Renal pelvis (tissue), 12 donors: Measurements from ENCODE around the gene DCTN5. TPM values are rescaled to one million over a fixed set of nuclear protein-coding genes. Genes with fewer than 3 reads are reported as not detected.
"Not testable (repeated sequence)": the region's sequence is repeated elsewhere in the genome, so short reads cannot be mapped to it uniquely, and the experiment has no call there.

Source experiments
- DNase-seq: peaks from one replicate; pipeline ENCODE4 v3.0.0-alpha.2; 2013
- long read RNA-seq, 16 experiments: transcript quantifications; one replicate each; lab custom pipeline, GENCODE V29; 2026
- polyA plus RNA-seq, 3 donors: library from polyadenylated mRNA; unstranded; fragments of 120-200 nt; gene quantifications; one replicate each; pipeline ENCODE4 v1.2.1, GENCODE V29; 2013; ENCODE audit not compliant: insufficient read length in 3 of 3

The DCTN5 gene
- polyA plus RNA-seq, result 10 to 100 TPM; 70.2 to 79.4 (median 72.5) TPM
- long read RNA-seq, donor 1, full-length matches to known transcripts, result 58 of 58 reads
- long read RNA-seq, donor 1, partial matches to known transcripts, result 0 of 58 reads
- long read RNA-seq, donor 1, other reads (novel, unspliced or antisense), result 0 of 58 reads
- long read RNA-seq, donor 2, full-length matches to known transcripts, result 73 of 73 reads
- long read RNA-seq, donor 2, partial matches to known transcripts, result 0 of 73 reads
- long read RNA-seq, donor 2, other reads (novel, unspliced or antisense), result 0 of 73 reads
- long read RNA-seq, donor 3, full-length matches to known transcripts, result 39 of 39 reads
- long read RNA-seq, donor 3, partial matches to known transcripts, result 0 of 39 reads
- long read RNA-seq, donor 3, other reads (novel, unspliced or antisense), result 0 of 39 reads
- long read RNA-seq, donor 4, full-length matches to known transcripts, result 47 of 47 reads
- long read RNA-seq, donor 4, partial matches to known transcripts, result 0 of 47 reads
- long read RNA-seq, donor 4, other reads (novel, unspliced or antisense), result 0 of 47 reads
- long read RNA-seq, donor 5, full-length matches to known transcripts, result 23 of 23 reads
- long read RNA-seq, donor 5, partial matches to known transcripts, result 0 of 23 reads
- long read RNA-seq, donor 5, other reads (novel, unspliced or antisense), result 0 of 23 reads
- long read RNA-seq, donor 6, full-length matches to known transcripts, result 86 of 86 reads
- long read RNA-seq, donor 6, partial matches to known transcripts, result 0 of 86 reads
- long read RNA-seq, donor 6, other reads (novel, unspliced or antisense), result 0 of 86 reads
- long read RNA-seq, donor 7, full-length matches to known transcripts, result 56 of 56 reads
- long read RNA-seq, donor 7, partial matches to known transcripts, result 0 of 56 reads
- long read RNA-seq, donor 7, other reads (novel, unspliced or antisense), result 0 of 56 reads
- long read RNA-seq, donor 8, full-length matches to known transcripts, result 28 of 28 reads
- long read RNA-seq, donor 8, partial matches to known transcripts, result 0 of 28 reads
- long read RNA-seq, donor 8, other reads (novel, unspliced or antisense), result 0 of 28 reads
- long read RNA-seq, donor 9, full-length matches to known transcripts, result 67 of 67 reads
- long read RNA-seq, donor 9, partial matches to known transcripts, result 0 of 67 reads
- long read RNA-seq, donor 9, other reads (novel, unspliced or antisense), result 0 of 67 reads
- long read RNA-seq, donor 10, full-length matches to known transcripts, result 71 of 71 reads
- long read RNA-seq, donor 10, partial matches to known transcripts, result 0 of 71 reads
- long read RNA-seq, donor 10, other reads (novel, unspliced or antisense), result 0 of 71 reads
- long read RNA-seq, donor 11, full-length matches to known transcripts, result 36 of 36 reads
- long read RNA-seq, donor 11, partial matches to known transcripts, result 0 of 36 reads
- long read RNA-seq, donor 11, other reads (novel, unspliced or antisense), result 0 of 36 reads
- long read RNA-seq, donor 12, full-length matches to known transcripts, result 87 of 87 reads
- long read RNA-seq, donor 12, partial matches to known transcripts, result 0 of 87 reads
- long read RNA-seq, donor 12, other reads (novel, unspliced or antisense), result 0 of 87 reads
- long read RNA-seq, donor 13, full-length matches to known transcripts, result 44 of 44 reads
- long read RNA-seq, donor 13, partial matches to known transcripts, result 0 of 44 reads
- long read RNA-seq, donor 13, other reads (novel, unspliced or antisense), result 0 of 44 reads
- long read RNA-seq, donor 14, result 0 reads
- long read RNA-seq, donor 15, result 0 reads
- long read RNA-seq, donor 16, full-length matches to known transcripts, result 56 of 56 reads
- long read RNA-seq, donor 16, partial matches to known transcripts, result 0 of 56 reads
- long read RNA-seq, donor 16, other reads (novel, unspliced or antisense), result 0 of 56 reads

GRCh38 chr16:23640931-23641765 is at the start of gene DCTN5, which contains the start of gene PALB2:
DCTN5 (plus strand) TSS chr16:23641466; CDS start chr16:23641543, 77 bp downstream.
PALB2 (minus strand) TSS chr16:23641310; CDS start chr16:23641157, 153 bp downstream.
- DNase-seq, result peak; percentile 93

GRCh38 chr16:23594186-23594585 is 47.1 kb upstream of the DCTN5 start:
- no peak for DNase-seq

GRCh38 chr16:23595246-23595950 is 45.9 kb upstream of the DCTN5 start:
- no peak for DNase-seq

GRCh38 chr16:23595951-23596720 is 45.1 kb upstream of the DCTN5 start, which contains the start of gene NDUFAB1:
NDUFAB1 (minus strand) TSS chr16:23596316; CDS start chr16:23596290, 26 bp downstream.
- DNase-seq, result peak; percentile 88

GRCh38 chr16:23597003-23597756 is 44.1 kb upstream of the DCTN5 start:
- DNase-seq, result no peak

GRCh38 chr16:23607726-23608125 is 33.5 kb upstream of the DCTN5 start:
- no peak for DNase-seq

- no peak for DNase-seq
Observed at GRCh38 chr16:23608194-23608593, 33.1 kb upstream of the DCTN5 start.

GRCh38 chr16:23609929-23610328 is 31.3 kb upstream of the DCTN5 start:
- DNase-seq, result no peak

GRCh38 chr16:23610905-23611304 is 30.4 kb upstream of the DCTN5 start:
- DNase-seq, result not testable (repeated sequence)

GRCh38 chr16:23611936-23612335 is 29.3 kb upstream of the DCTN5 start:
- no peak for DNase-seq

GRCh38 chr16:23615805-23616204 is 25.5 kb upstream of the DCTN5 start:
- no peak for DNase-seq

GRCh38 chr16:23624092-23624491 is 17.2 kb upstream of the DCTN5 start:
- no peak for DNase-seq

- DNase-seq, result no peak
Observed at GRCh38 chr16:23629516-23629915, 11.8 kb upstream of the DCTN5 start.

- DNase-seq, result not testable (repeated sequence)
Observed at GRCh38 chr16:23631874-23632273, 9.4 kb upstream of the DCTN5 start.

GRCh38 chr16:23634461-23635036 is 6.7 kb upstream of the DCTN5 start:
- no peak for DNase-seq

- no peak for DNase-seq
Observed at GRCh38 chr16:23635958-23636357, 5.3 kb upstream of the DCTN5 start.

GRCh38 chr16:23640615-23640930 is 693 bp upstream of the DCTN5 start:
- no peak for DNase-seq
